ENCODE measurements around the gene LIMS1.

DNA sequence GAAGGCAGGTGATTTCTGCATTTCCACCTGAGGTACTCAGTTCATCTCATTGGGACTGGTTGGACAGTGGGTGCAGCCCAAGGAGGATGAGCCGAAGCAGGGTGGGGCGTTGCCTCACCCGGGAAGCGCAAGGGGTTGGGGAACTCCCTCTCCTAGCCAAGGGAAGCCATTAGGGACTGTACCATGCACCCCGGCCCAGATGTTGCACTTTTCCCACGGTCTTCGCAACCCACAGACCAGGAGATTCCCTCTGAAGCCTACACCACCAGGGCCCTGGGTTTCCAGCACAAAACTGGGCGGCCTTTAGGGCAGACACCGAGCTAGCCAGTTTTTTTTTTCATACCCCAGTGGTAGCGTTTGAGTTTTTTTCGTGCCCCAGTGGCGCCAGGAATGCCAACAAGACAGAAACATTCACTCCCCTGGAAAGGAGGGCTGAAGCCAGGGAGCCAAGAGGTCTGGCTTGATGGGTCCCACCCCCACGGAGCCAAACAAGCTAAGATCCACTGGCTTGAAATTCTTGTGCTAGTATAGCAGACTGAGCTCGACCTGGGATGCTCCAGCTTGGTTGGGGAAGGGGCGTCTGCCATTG, 109.1 kb downstream of the LIMS1 start:
- TF ChIP-seq, protein P1, sequence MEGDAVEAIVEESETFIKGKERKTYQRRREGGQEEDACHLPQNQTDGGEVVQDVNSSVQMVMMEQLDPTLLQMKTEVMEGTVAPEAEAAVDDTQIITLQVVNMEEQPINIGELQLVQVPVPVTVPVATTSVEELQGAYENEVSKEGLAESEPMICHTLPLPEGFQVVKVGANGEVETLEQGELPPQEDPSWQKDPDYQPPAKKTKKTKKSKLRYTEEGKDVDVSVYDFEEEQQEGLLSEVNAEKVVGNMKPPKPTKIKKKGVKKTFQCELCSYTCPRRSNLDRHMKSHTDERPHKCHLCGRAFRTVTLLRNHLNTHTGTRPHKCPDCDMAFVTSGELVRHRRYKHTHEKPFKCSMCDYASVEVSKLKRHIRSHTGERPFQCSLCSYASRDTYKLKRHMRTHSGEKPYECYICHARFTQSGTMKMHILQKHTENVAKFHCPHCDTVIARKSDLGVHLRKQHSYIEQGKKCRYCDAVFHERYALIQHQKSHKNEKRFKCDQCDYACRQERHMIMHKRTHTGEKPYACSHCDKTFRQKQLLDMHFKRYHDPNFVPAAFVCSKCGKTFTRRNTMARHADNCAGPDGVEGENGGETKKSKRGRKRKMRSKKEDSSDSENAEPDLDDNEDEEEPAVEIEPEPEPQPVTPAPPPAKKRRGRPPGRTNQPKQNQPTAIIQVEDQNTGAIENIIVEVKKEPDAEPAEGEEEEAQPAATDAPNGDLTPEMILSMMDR (IDR thresholded peaks at IDR 0.05): no peak
- no peak for TF ChIP-seq POLR2A (IDR thresholded peaks at IDR 0.05)
- TF ChIP-seq POLR2AphosphoS5 (IDR thresholded peaks at IDR 0.05): no peak

All from prostate gland (tissue), 2 donors.